GM12878 (cell line): ENCODE results near the gene BHLHE23. TPM values are rescaled to one million over a fixed set of nuclear protein-coding genes. Genes with fewer than 3 reads are reported as not detected.

Experiments used
- BCL11A ChIP-seq: IDR thresholded peaks from 2 replicates; pipeline ENCODE4 v1.6.1; 2011; ENCODE audit warnings: low read depth, low read length
- BCL3 ChIP-seq: IDR thresholded peaks from 2 replicates; pipeline ENCODE4 v1.6.1; 2011; ENCODE audit warnings: borderline replicate concordance, low read depth, mild to moderate bottlenecking, moderate library complexity, low read length; ENCODE audit not compliant: insufficient read depth, poor library complexity, severe bottlenecking
- BMI1 ChIP-seq: fragments of 450-650 bp; IDR thresholded peaks from 2 replicates; pipeline ENCODE4 v1.6.1; 2016; ENCODE audit warnings: mild to moderate bottlenecking, moderate library complexity, borderline replicate concordance
- CBFB ChIP-seq: IDR thresholded peaks from 2 replicates; pipeline ENCODE4 v1.6.1; 2016; ENCODE audit warnings: antibody characterized with exemption, low read depth
- CBX5 ChIP-seq: sonication (generic); IDR thresholded peaks from 2 replicates; pipeline ENCODE4 v1.6.1; 2016; ENCODE audit warnings: low read depth, moderate library complexity, mild to moderate bottlenecking, inconsistent platforms
- CHD1 ChIP-seq: IDR thresholded peaks from 2 replicates; pipeline ENCODE4 v1.6.1; 2012; ENCODE audit warnings: low read depth, low read length, improper control_type of control experiment
- CHD2 ChIP-seq: IDR thresholded peaks from 2 replicates; pipeline ENCODE4 v1.6.1; 2011; ENCODE audit warnings: low read depth, low read length, improper control_type of control experiment, borderline replicate concordance
- CREB1 ChIP-seq: IDR thresholded peaks from 2 replicates; pipeline ENCODE4 v1.6.1; 2012; ENCODE audit warnings: low read depth, mild to moderate bottlenecking, inconsistent platforms
- FOS ChIP-seq: IDR thresholded peaks from 3 replicates; pipeline ENCODE4 v1.6.1; 2011; ENCODE audit warnings: borderline replicate concordance; ENCODE audit not compliant: insufficient read length; ENCODE audit errors: extremely low read depth
- HCFC1 ChIP-seq: fragments of 150-350 bp; IDR thresholded peaks from 2 replicates; pipeline ENCODE4 v1.6.1; 2014; ENCODE audit warnings: low read length
- NBN ChIP-seq: fragments of 450-650 bp; IDR thresholded peaks from 2 replicates; pipeline ENCODE4 v1.6.1; 2016
- NFIC ChIP-seq: IDR thresholded peaks from 2 replicates; pipeline ENCODE4 v1.6.1; 2012; ENCODE audit warnings: low read depth, mild to moderate bottlenecking, inconsistent platforms, low read length, moderate library complexity
- NR2C1 ChIP-seq: fragments of 450-650 bp; IDR thresholded peaks from 2 replicates; pipeline ENCODE4 v1.6.1; 2017; ENCODE audit warnings: antibody characterized with exemption, mild to moderate bottlenecking, moderate library complexity
- NRF1 ChIP-seq: conservative IDR thresholded peaks from 2 replicates; pipeline ENCODE4 v1.6.1; 2011; ENCODE audit warnings: mild to moderate bottlenecking, low read depth, low read length, improper control_type of control experiment
- RBBP5 ChIP-seq: fragments of 200-600 bp; sonication (generic); conservative IDR thresholded peaks from 2 replicates; pipeline ENCODE4 v1.6.1; 2016
- TAF1 ChIP-seq: IDR thresholded peaks from 2 replicates; pipeline ENCODE4 v1.6.1; 2011; ENCODE audit warnings: mild to moderate bottlenecking, low read depth, low read length, borderline replicate concordance
- TBL1XR1 ChIP-seq: IDR thresholded peaks from 2 replicates; pipeline ENCODE4 v1.6.1; 2012; ENCODE audit warnings: low read depth, low read length, improper control_type of control experiment
- YY1 ChIP-seq: IDR thresholded peaks from 2 replicates; pipeline ENCODE4 v1.6.1; 2011; ENCODE audit warnings: low read depth, mild to moderate bottlenecking, low read length
- ZNF207 ChIP-seq: fragments of 450-650 bp; IDR thresholded peaks from 2 replicates; pipeline ENCODE4 v1.6.1; 2014; ENCODE audit warnings: antibody characterized with exemption, mild to moderate bottlenecking, borderline replicate concordance
- ZNF592 ChIP-seq: fragments of 450-650 bp; IDR thresholded peaks from 2 replicates; pipeline ENCODE4 v1.6.1; 2017; ENCODE audit warnings: mild to moderate bottlenecking, moderate library complexity
- ZNF687 ChIP-seq: fragments of 450-650 bp; IDR thresholded peaks from 2 replicates; pipeline ENCODE4 v1.6.1; 2017; ENCODE audit warnings: mild to moderate bottlenecking, moderate library complexity
- polyA plus RNA-seq, 11 experiments: library from polyadenylated mRNA; depleted of rRNA in 4 of 11; unstranded in 6 of 11; stranded (reverse) in 5 of 11; fragments of >200 nt; fragmentation: Nextera tagmentation in 4 of 11; fragmentation: Illumina TruSeq in 1 of 11; extraction: Ambion mirVana in 4 of 11; extraction: Trizol in 1 of 11; gene quantifications; 1 replicate in 1 of 11; 2 replicates in 10 of 11; pipeline versions ENCODE4 v1.2.1 to v1.2.3, GENCODE V29; 2011 to 2016; ENCODE audit warnings: inconsistent platforms in 2 of 11, missing spikeins in 2 of 11, low read depth in 1 of 11
- total RNA-seq, 4 experiments: library from RNA; depleted of rRNA in 3 of 4; stranded (reverse); fragments of >200 nt in 3 of 4; fragmentation: Illumina TruSeq in 1 of 4; extraction: Trizol in 1 of 4; gene quantifications; 2 replicates each; pipeline versions ENCODE4 v1.2.1 to v1.2.3, GENCODE V29; 2013 to 2021

The BHLHE23 gene
- total and polyA plus RNA-seq, 10 of the 15 experiments (the other 5 are each of a cell fraction or from before 2014, with no cell fraction given): 0.28 to 0.33 TPM; not detected in 8

GRCh38 chr20:62977613-62978560, 28.9 kb downstream of the BHLHE23 start (continued):
- TF ChIP-seq ZNF592 (peak; percentile 68; the same call in 1 of the 2 replicates), TBL1XR1 (peak; percentile 77; the same call in 1 of the 2 replicates), NRF1 (no peak), CREB1 (peak; percentile 87), CBX5 (no peak), CBFB (peak; percentile 88), CHD2 (peak; percentile 87; the same call in 1 of the 2 replicates), BMI1 (0 out of 2 replicates have a peak, but pooled peaks have one; percentile 59), ZNF207 (peak; percentile 73; the same call in 1 of the 2 replicates), NBN (peak; percentile 89), CHD1 (0 out of 2 replicates have a peak, but pooled peaks have one; percentile 77), NR2C1 (peak; percentile 57; the same call in 1 of the 2 replicates), ZNF687 (peak; percentile 66), RBBP5 (no peak), YY1 (peak; percentile 85), FOS (no peak), BCL11A (peak; percentile 87), NFIC (peak; percentile 52; the same call in 1 of the 2 replicates), HCFC1 (0 out of 2 replicates have a peak, but pooled peaks have one; percentile 29), BCL3 (peak; percentile 66), TAF1 (no peak)
